Measurements from ENCODE around the gene SLC35D1.

The SLC35D1 gene

GRCh38 chr1:67029472-67029871 is 24.5 kb downstream of the SLC35D1 start:
- no peaks in the 10 kb centered on the region for H3K9me3 ChIP-seq (ENCODE audit: insufficient read depth, low read length)
- no peak overlapping the region for H3K4me3 ChIP-seq (ENCODE audit: insufficient read length, low read depth)
- DNase-seq (ENCODE audit: low read depth, low spot score): no peak
- TF ChIP-seq YY1 (IDR thresholded peaks at IDR 0.05; ENCODE audit: insufficient read depth, insufficient read length) (no peak), SUZ12 (IDR thresholded peaks at IDR 0.05; ENCODE audit: extremely low read depth, insufficient read depth, insufficient read length) (no peak), ZNF274 (IDR thresholded peaks at IDR 0.05; ENCODE audit: low read depth, low read length) (no peak)
- H3K4me1 ChIP-seq (ENCODE audit: insufficient read depth, insufficient read length): no peaks in the 10 kb centered on the region
- H3K27me3 ChIP-seq (ENCODE audit: insufficient read depth, insufficient read length): no peaks in the 10 kb centered on the region
- no peak overlapping the region for H3K9ac ChIP-seq (ENCODE audit: insufficient read length, low read depth)
- H3K36me3 ChIP-seq (ENCODE audit: insufficient read depth, insufficient read length, low read length): peaks cover 5% of the 10 kb centered on the region

- TF ChIP-seq YY1 (IDR thresholded peaks at IDR 0.05; ENCODE audit: insufficient read depth, insufficient read length) (no peak), ZNF274 (IDR thresholded peaks at IDR 0.05; ENCODE audit: low read depth, low read length) (no peak), SUZ12 (IDR thresholded peaks at IDR 0.05; ENCODE audit: extremely low read depth, insufficient read depth, insufficient read length) (no peak)
- peaks cover 11% of the 10 kb centered on the region for H3K9me3 ChIP-seq (ENCODE audit: insufficient read depth, low read length)
- no peak overlapping the region for H3K4me3 ChIP-seq (ENCODE audit: insufficient read length, low read depth)
- H3K27me3 ChIP-seq (ENCODE audit: insufficient read depth, insufficient read length): no peaks in the 10 kb centered on the region
- peaks cover 30% of the 10 kb centered on the region for H3K36me3 ChIP-seq (ENCODE audit: insufficient read depth, insufficient read length, low read length)
- H3K9ac ChIP-seq (ENCODE audit: insufficient read length, low read depth): no peak overlapping the region
- peaks cover 2% of the 10 kb centered on the region for H3K4me1 ChIP-seq (ENCODE audit: insufficient read depth, insufficient read length)
- DNase-seq (ENCODE audit: low read depth, low spot score): no peak
Measured at GRCh38 chr1:67020765-67021164, 33.2 kb downstream of the SLC35D1 start.

- Histone ChIP-seq H3K36me3 (ENCODE audit: insufficient read depth, insufficient read length, low read length) (peaks cover 30% of the 10 kb centered on the region), H3K27me3 (ENCODE audit: insufficient read depth, insufficient read length) (no peaks in the 10 kb centered on the region), H3K9me3 (ENCODE audit: insufficient read depth, low read length) (peaks cover 11% of the 10 kb centered on the region), H3K9ac (ENCODE audit: insufficient read length, low read depth) (no peak overlapping the region), H3K4me3 (ENCODE audit: insufficient read length, low read depth) (no peak overlapping the region), H3K4me1 (ENCODE audit: insufficient read depth, insufficient read length) (peaks cover 2% of the 10 kb centered on the region)
- no peak for DNase-seq (ENCODE audit: low read depth, low spot score)
- TF ChIP-seq YY1 (IDR thresholded peaks at IDR 0.05; ENCODE audit: insufficient read depth, insufficient read length) (no peak), ZNF274 (IDR thresholded peaks at IDR 0.05; ENCODE audit: low read depth, low read length) (no peak), SUZ12 (IDR thresholded peaks at IDR 0.05; ENCODE audit: extremely low read depth, insufficient read depth, insufficient read length) (no peak)
Measured at GRCh38 chr1:67020304-67020703, 33.6 kb downstream of the SLC35D1 start.

- TF ChIP-seq ZNF274 (IDR thresholded peaks at IDR 0.05; ENCODE audit: low read depth, low read length): no peak
- no peak for TF ChIP-seq YY1 (IDR thresholded peaks at IDR 0.05; ENCODE audit: insufficient read depth, insufficient read length)
- TF ChIP-seq SUZ12 (IDR thresholded peaks at IDR 0.05; ENCODE audit: extremely low read depth, insufficient read depth, insufficient read length): no peak
- no peak overlapping the region for H3K4me3 ChIP-seq (ENCODE audit: insufficient read length, low read depth)
- H3K36me3 ChIP-seq (ENCODE audit: insufficient read depth, insufficient read length, low read length): peaks cover 27% of the 10 kb centered on the region
- peak; percentile 60 for DNase-seq (ENCODE audit: low read depth, low spot score)
- no peak overlapping the region for H3K9ac ChIP-seq (ENCODE audit: insufficient read length, low read depth)
- H3K27me3 ChIP-seq (ENCODE audit: insufficient read depth, insufficient read length): no peaks in the 10 kb centered on the region
- peaks cover 14% of the 10 kb centered on the region for H3K9me3 ChIP-seq (ENCODE audit: insufficient read depth, low read length)
- H3K4me1 ChIP-seq (ENCODE audit: insufficient read depth, insufficient read length): peaks cover 2% of the 10 kb centered on the region
Measured at GRCh38 chr1:67019600-67020136, 34.3 kb downstream of the SLC35D1 start.

GRCh38 chr1:67019121-67019520 is 34.8 kb downstream of the SLC35D1 start:
- no peak for TF ChIP-seq ZNF274 (IDR thresholded peaks at IDR 0.05; ENCODE audit: low read depth, low read length)
- no peak for TF ChIP-seq YY1 (IDR thresholded peaks at IDR 0.05; ENCODE audit: insufficient read depth, insufficient read length)
- no peak for TF ChIP-seq SUZ12 (IDR thresholded peaks at IDR 0.05; ENCODE audit: extremely low read depth, insufficient read depth, insufficient read length)
- Histone ChIP-seq H3K4me1 (ENCODE audit: insufficient read depth, insufficient read length) (peaks cover 2% of the 10 kb centered on the region), H3K9ac (ENCODE audit: insufficient read length, low read depth) (no peak overlapping the region), H3K4me3 (ENCODE audit: insufficient read length, low read depth) (no peak overlapping the region), H3K27me3 (ENCODE audit: insufficient read depth, insufficient read length) (no peaks in the 10 kb centered on the region), H3K36me3 (ENCODE audit: insufficient read depth, insufficient read length, low read length) (peaks cover 23% of the 10 kb centered on the region), H3K9me3 (ENCODE audit: insufficient read depth, low read length) (peaks cover 20% of the 10 kb centered on the region)
- no peak for DNase-seq (ENCODE audit: low read depth, low spot score)

DNA sequence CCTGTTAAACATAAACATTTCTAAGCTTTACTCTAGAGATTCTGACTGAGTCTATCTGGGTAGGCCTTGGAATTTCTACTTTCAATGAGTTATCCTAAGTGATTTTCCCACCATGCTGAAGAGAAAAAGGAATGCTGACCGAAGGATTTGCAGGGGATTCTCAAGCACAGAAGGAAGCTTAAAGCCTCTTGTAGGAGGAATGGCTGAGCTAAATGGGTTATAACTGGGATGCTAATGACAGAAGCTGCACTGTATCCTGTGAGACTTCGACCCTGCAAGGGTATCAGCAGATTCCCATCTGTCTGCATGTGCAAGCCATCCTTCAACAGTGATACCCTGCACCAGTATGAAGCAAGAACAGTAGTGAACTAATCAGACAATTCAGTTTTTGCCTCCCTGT is 35.4 kb downstream of the SLC35D1 start:
- H3K36me3 ChIP-seq (ENCODE audit: insufficient read depth, insufficient read length, low read length): peaks cover 23% of the 10 kb centered on the region
- peak; percentile 38 for DNase-seq (ENCODE audit: low read depth, low spot score)

DNA sequence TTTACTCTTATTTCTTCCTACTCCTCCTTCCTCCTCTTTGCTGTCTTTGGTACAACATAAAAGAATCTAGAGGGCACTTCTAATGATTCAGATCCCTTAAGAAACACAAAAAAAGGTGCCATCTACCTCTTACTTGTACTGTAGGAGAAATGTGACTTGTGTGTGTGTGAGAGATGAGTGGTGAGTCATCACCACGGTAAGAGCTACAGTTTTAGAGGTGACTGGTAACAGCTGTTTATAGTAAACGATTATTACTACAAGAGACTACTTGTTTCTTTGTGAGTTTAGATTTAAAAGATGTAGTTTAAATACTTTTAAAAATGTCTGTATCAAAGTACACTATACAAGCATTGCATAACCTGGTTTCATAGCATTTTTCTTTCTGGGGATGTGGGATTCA is 40.4 kb downstream of the SLC35D1 start:
- H3K36me3 ChIP-seq (ENCODE audit: insufficient read depth, insufficient read length, low read length): peaks cover 13% of the 10 kb centered on the region
- DNase-seq (ENCODE audit: low read depth, low spot score): no peak
- no peak overlapping the region for H3K9ac ChIP-seq (ENCODE audit: insufficient read length, low read depth)
- H3K9me3 ChIP-seq (ENCODE audit: insufficient read depth, low read length): peaks cover 17% of the 10 kb centered on the region
- no peaks in the 10 kb centered on the region for H3K4me1 ChIP-seq (ENCODE audit: insufficient read depth, insufficient read length)
- no peak overlapping the region for H3K4me3 ChIP-seq (ENCODE audit: insufficient read length, low read depth)
- TF ChIP-seq ZNF274 (IDR thresholded peaks at IDR 0.05; ENCODE audit: low read depth, low read length): no peak
- no peak for TF ChIP-seq SUZ12 (IDR thresholded peaks at IDR 0.05; ENCODE audit: extremely low read depth, insufficient read depth, insufficient read length)
- TF ChIP-seq YY1 (IDR thresholded peaks at IDR 0.05; ENCODE audit: insufficient read depth, insufficient read length): no peak
- no peaks in the 10 kb centered on the region for H3K27me3 ChIP-seq (ENCODE audit: insufficient read depth, insufficient read length)

More for the DNA sequence above, 35.4 kb downstream of the SLC35D1 start:
- Histone ChIP-seq H3K9ac (ENCODE audit: insufficient read length, low read depth) (no peak overlapping the region), H3K4me1 (ENCODE audit: insufficient read depth, insufficient read length) (peaks cover 2% of the 10 kb centered on the region), H3K4me3 (ENCODE audit: insufficient read length, low read depth) (no peak overlapping the region), H3K27me3 (ENCODE audit: insufficient read depth, insufficient read length) (no peaks in the 10 kb centered on the region), H3K9me3 (ENCODE audit: insufficient read depth, low read length) (peaks cover 20% of the 10 kb centered on the region)
- no peak for TF ChIP-seq ZNF274 (IDR thresholded peaks at IDR 0.05; ENCODE audit: low read depth, low read length)
- TF ChIP-seq SUZ12 (IDR thresholded peaks at IDR 0.05; ENCODE audit: extremely low read depth, insufficient read depth, insufficient read length): no peak
- TF ChIP-seq YY1 (IDR thresholded peaks at IDR 0.05; ENCODE audit: insufficient read depth, insufficient read length): no peak
